ENCODE data around the gene CES5A.
"Not testable (repeated sequence)": the region's sequence is repeated elsewhere in the genome, so short reads cannot be mapped to it uniquely, and the experiment has no call there.

CES5A gene

GRCh38 chr16:55825115-55825728, 50.0 kb downstream of the CES5A start:
- no peak for DNase-seq

GRCh38 chr16:55824473-55825000, 50.6 kb downstream of the CES5A start:
- no peak for DNase-seq

GRCh38 chr16:55822280-55822810, 52.8 kb downstream of the CES5A start:
- no peak for DNase-seq

GRCh38 chr16:55821210-55821609, 54.0 kb downstream of the CES5A start:
- no peak for DNase-seq

GRCh38 chr16:55820615-55821014, 54.6 kb downstream of the CES5A start:
- no peak for DNase-seq

GRCh38 chr16:55817236-55817912, 57.8 kb downstream of the CES5A start:
- no peak for DNase-seq

- not testable (repeated sequence) for DNase-seq
Observed at GRCh38 chr16:55816222-55816621, 59.0 kb downstream of the CES5A start.

GRCh38 chr16:55815320-55815719, 59.9 kb downstream of the CES5A start:
- no peak for DNase-seq

- DNase-seq = not testable (repeated sequence)
Observed at GRCh38 chr16:55814174-55814573, 61.0 kb downstream of the CES5A start.

GRCh38 chr16:55813730-55814129, 61.4 kb downstream of the CES5A start:
- DNase-seq = not testable (repeated sequence)

- no peak for DNase-seq
Observed at GRCh38 chr16:55812951-55813350, 62.2 kb downstream of the CES5A start.

GRCh38 chr16:55811811-55812210, 63.4 kb downstream of the CES5A start:
- DNase-seq = no peak

- DNase-seq = no peak
Observed at GRCh38 chr16:55810451-55810961, 64.7 kb downstream of the CES5A start.

GRCh38 chr16:55809851-55810250, 65.3 kb downstream of the CES5A start:
- no peak for DNase-seq

GRCh38 chr16:55809386-55809785, 65.8 kb downstream of the CES5A start:
- no peak for DNase-seq

GRCh38 chr16:55808286-55808685, 66.9 kb downstream of the CES5A start:
- DNase-seq = not testable (repeated sequence)

- DNase-seq = not testable (repeated sequence)
Observed at GRCh38 chr16:55805104-55805503, 70.1 kb downstream of the CES5A start.

- DNase-seq = not testable (repeated sequence)
Observed at GRCh38 chr16:55803681-55804080, 71.5 kb downstream of the CES5A start.
